Dedifferentiated amniotic fluid mesenchymal stem cell (primary cell): ENCODE data around the gene PDE4B.
"Not testable (repeated sequence)": the region's sequence is repeated elsewhere in the genome, so short reads cannot be mapped to it uniquely, and the experiment has no call there.

Experiments
- DNase-seq: peaks from one replicate; pipeline ENCODE4 v3.0.0-alpha.2; 2016; ENCODE audit errors: extremely low spot score

Gene PDE4B

GRCh38 chr1:65953170-65953569, 160.5 kb downstream of the PDE4B start:
- no peak for DNase-seq

GRCh38 chr1:65955071-65955470, 162.4 kb downstream of the PDE4B start:
- no peak for DNase-seq

- no peak for DNase-seq
Measured at GRCh38 chr1:65955503-65955902, 162.8 kb downstream of the PDE4B start.

GRCh38 chr1:65958561-65959350, 166.1 kb downstream of the PDE4B start:
- peak; percentile 66 for DNase-seq

- no peak for DNase-seq
Measured at GRCh38 chr1:65959896-65960567, 167.3 kb downstream of the PDE4B start.

GRCh38 chr1:65963156-65963888, 170.6 kb downstream of the PDE4B start:
- no peak for DNase-seq

- DNase-seq, result no peak
Measured at GRCh38 chr1:65964123-65964522, 171.4 kb downstream of the PDE4B start.

GRCh38 chr1:65965112-65965996, 172.7 kb downstream of the PDE4B start:
- no peak for DNase-seq

GRCh38 chr1:65967492-65967891, 174.8 kb downstream of the PDE4B start:
- DNase-seq, result not testable (repeated sequence)

- DNase-seq, result no peak
Measured at GRCh38 chr1:65971547-65971946, 178.9 kb downstream of the PDE4B start.

GRCh38 chr1:65975708-65976107, 183.0 kb downstream of the PDE4B start:
- DNase-seq, result no peak

GRCh38 chr1:65979136-65980044, 186.7 kb downstream of the PDE4B start:
- DNase-seq, result no peak

- DNase-seq, result no peak
Measured at GRCh38 chr1:65980237-65980636, 187.5 kb downstream of the PDE4B start.

GRCh38 chr1:65983500-65983899, 190.8 kb downstream of the PDE4B start:
- DNase-seq, result no peak

- DNase-seq, result no peak
Measured at GRCh38 chr1:65985393-65986066, 192.8 kb downstream of the PDE4B start.

GRCh38 chr1:65986146-65986545, 193.5 kb downstream of the PDE4B start:
- no peak for DNase-seq

- DNase-seq, result no peak
Measured at GRCh38 chr1:65990161-65990560, 197.5 kb downstream of the PDE4B start.

- DNase-seq, result no peak
Measured at GRCh38 chr1:65991694-65992093, 199.0 kb downstream of the PDE4B start.

GRCh38 chr1:65992165-65992821, 199.6 kb downstream of the PDE4B start:
- DNase-seq, result no peak
